ENCODE data around the gene BAD. TPM values are rescaled to one million over a fixed set of nuclear protein-coding genes. Genes with fewer than 3 reads are reported as not detected.
A peak's percentile ranks its signal among the peaks of the same experiment; 100 is the strongest.

Gene BAD
- total and polyA plus RNA-seq, 3 experiments from 2014 or later, result 40.4 to 56.5 (median 40.9) TPM

- Mint-ChIP-seq H3K4me1 (peaks cover 23 to 57% (median 24%) of the 10 kb centered on the region in 3 donors), H3K27me3 (no peaks in the 10 kb centered on the region)
Observed at GRCh38 chr11:64238999-64239398, 45.5 kb downstream of the BAD start.

GRCh38 chr11:64238076-64238475 lies 46.4 kb downstream of the BAD start:
- Mint-ChIP-seq H3K9me3 (no peaks in the 10 kb centered on the region), H3K36me3 (peaks cover 0 to 31% (median 0%) of the 10 kb centered on the region in 3 donors), H3K27me3 (peaks cover 0 to 2% of the 10 kb centered on the region in 2 donors), H3K27ac (peak overlapping the region in 6 of 8 donors; percentile 48 to 100 (median 87)), H3K4me1 (peaks cover 21 to 54% (median 23%) of the 10 kb centered on the region in 3 donors), H3K4me3 (peak overlapping the region in 3 of 7 donors; percentile 31 to 84 (median 40))
- no peak overlapping the region for H3K27ac ChIP-seq (ENCODE audit: low read depth, low read length)
- H3K4me3 ChIP-seq (ENCODE audit: low read length), result no peak overlapping the region
- H3K27me3 ChIP-seq (ENCODE audit: insufficient read depth, low read length, poor library complexity, severe bottlenecking), result no peaks in the 10 kb centered on the region
- DNase-seq, result no peak
- CTCF ChIA-PET, result interaction anchor here (1.9 kb wide), 2 partner anchors 8 to 31 kb away, joined by 4 to 6 read pairs; partner anchors contain the start of gene PPP1R14B
- no peaks in the 10 kb centered on the region for H3K36me3 ChIP-seq (ENCODE audit: insufficient read depth, low read length)
- peaks cover 37% of the 10 kb centered on the region for H3K4me1 ChIP-seq (ENCODE audit: insufficient read depth, low read length)
- H3K9me3 ChIP-seq (ENCODE audit: low read length), result no peaks in the 10 kb centered on the region
- POLR2A ChIA-PET, result interaction anchor here (1.3 kb wide), 1 partner anchor 80 kb away, joined by 3 read pairs; the partner anchor contains the start of genes PRDX5 and TRMT112

More at GRCh38 chr11:64238999-64239398, 45.5 kb downstream of the BAD start:
- Histone ChIP-seq H3K27me3 (ENCODE audit: insufficient read depth, low read length, poor library complexity, severe bottlenecking) (no peaks in the 10 kb centered on the region), H3K4me1 (ENCODE audit: insufficient read depth, low read length) (peaks cover 34% of the 10 kb centered on the region), H3K9me3 (ENCODE audit: low read length) (no peaks in the 10 kb centered on the region), H3K36me3 (ENCODE audit: insufficient read depth, low read length) (no peaks in the 10 kb centered on the region), H3K27ac (ENCODE audit: low read depth, low read length) (no peak overlapping the region), H3K4me3 (ENCODE audit: low read length) (no peak overlapping the region)
- Mint-ChIP-seq H3K36me3 (peaks cover 0 to 40% (median 0%) of the 10 kb centered on the region in 3 donors), H3K27ac (peak overlapping the region; percentile 47 to 100 (median 92)), H3K4me3 (peak overlapping the region in 2 of 7 donors; percentile 17 to 84), H3K9me3 (no peaks in the 10 kb centered on the region)
- POLR2A ChIA-PET, result interaction anchor here (1.3 kb wide), 1 partner anchor 79 kb away, joined by 3 read pairs; the partner anchor contains the start of genes PRDX5 and TRMT112
- no peak for DNase-seq
- CTCF ChIA-PET, result interaction anchor here (1.1 to 1.9 kb wide), 2 partner anchors 32 to 34 kb away, joined by 4 to 5 read pairs; no protein-coding TSS in a partner anchor

- peaks cover 21 to 54% (median 27%) of the 10 kb centered on the region in 3 donors for H3K4me1 Mint-ChIP-seq
- Histone ChIP-seq H3K9me3 (ENCODE audit: low read length) (no peaks in the 10 kb centered on the region), H3K27ac (ENCODE audit: low read depth, low read length) (no peak overlapping the region), H3K27me3 (ENCODE audit: insufficient read depth, low read length, poor library complexity, severe bottlenecking) (no peaks in the 10 kb centered on the region), H3K4me3 (ENCODE audit: low read length) (no peak overlapping the region), H3K4me1 (ENCODE audit: insufficient read depth, low read length) (peaks cover 35% of the 10 kb centered on the region), H3K36me3 (ENCODE audit: insufficient read depth, low read length) (no peaks in the 10 kb centered on the region)
- ChIA-PET CTCF (interaction anchor here (1.0 to 1.9 kb wide), 3 partner anchors 9 to 52 kb away, joined by 3 to 6 read pairs (median 3); partner anchors contain the start of genes PPP1R14B and STIP1), POLR2A (interaction anchor here (1.3 kb wide), 1 partner anchor 32 kb away, joined by 3 read pairs; no protein-coding TSS in a partner anchor)
- peak in 1 of 5 donors; percentile 44 for DNase-seq
- peak overlapping the region in 5 of 8 donors; percentile 47 to 100 (median 77) for H3K27ac Mint-ChIP-seq
- peaks cover 0 to 30% (median 0%) of the 10 kb centered on the region in 3 donors for H3K36me3 Mint-ChIP-seq
- no peaks in the 10 kb centered on the region for H3K9me3 Mint-ChIP-seq
- H3K4me3 Mint-ChIP-seq, result peak overlapping the region in 2 of 7 donors; percentile 23 to 84
- peaks cover 0 to 2% of the 10 kb centered on the region in 2 donors for H3K27me3 Mint-ChIP-seq
Observed at GRCh38 chr11:64237484-64237951, 46.9 kb downstream of the BAD start.

GRCh38 chr11:64235437-64236161 lies 48.9 kb downstream of the BAD start:
- Mint-ChIP-seq H3K27me3 (peaks cover 0 to 2% of the 10 kb centered on the region in 2 donors), H3K36me3 (peaks cover 0 to 25% (median 0%) of the 10 kb centered on the region in 3 donors), H3K4me1 (peaks cover 24 to 58% (median 40%) of the 10 kb centered on the region in 3 donors), H3K9me3 (no peaks in the 10 kb centered on the region), H3K27ac (peak overlapping the region; percentile 75 to 96 (median 86)), H3K4me3 (peak overlapping the region; percentile 70 to 89 (median 79))
- peak overlapping the region; percentile 67 for H3K4me3 ChIP-seq (ENCODE audit: low read length)
- CTCF ChIA-PET, result interaction anchor here (0.7 to 3.2 kb wide), 7 partner anchors 9 to 69 kb away, joined by 3 to 11 read pairs (median 6); partner anchors contain the start of genes FERMT3, NUDT22, PLCB3 and TRPT1
- DNase-seq, result peak in 1 of 5 donors; percentile 45
- no peaks in the 10 kb centered on the region for H3K36me3 ChIP-seq (ENCODE audit: insufficient read depth, low read length)
- H3K27me3 ChIP-seq (ENCODE audit: insufficient read depth, low read length, poor library complexity, severe bottlenecking), result no peaks in the 10 kb centered on the region
- POLR2A ChIA-PET, result interaction anchor here (1.2 to 2.5 kb wide), 2 partner anchors 9 to 10 kb away, joined by 3 to 8 read pairs; partner anchors contain the start of genes NUDT22 and PPP1R14B
- peak overlapping the region; percentile 49 for H3K27ac ChIP-seq (ENCODE audit: low read depth, low read length)
- H3K9me3 ChIP-seq (ENCODE audit: low read length), result no peaks in the 10 kb centered on the region
- H3K4me1 ChIP-seq (ENCODE audit: insufficient read depth, low read length), result peaks cover 44% of the 10 kb centered on the region

GRCh38 chr11:64234647-64235379 lies 49.7 kb downstream of the BAD start:
- Mint-ChIP-seq H3K27me3 (peaks cover 0 to 2% of the 10 kb centered on the region in 2 donors), H3K9me3 (no peaks in the 10 kb centered on the region), H3K36me3 (peaks cover 0 to 28% (median 0%) of the 10 kb centered on the region in 3 donors), H3K27ac (peak overlapping the region; percentile 75 to 96 (median 86)), H3K4me3 (peak overlapping the region; percentile 70 to 89 (median 79)), H3K4me1 (peaks cover 21 to 57% (median 35%) of the 10 kb centered on the region in 3 donors)
- peak; percentile 51 to 72 (median 64) for DNase-seq
- Histone ChIP-seq H3K4me3 (ENCODE audit: low read length) (peak overlapping the region; percentile 67), H3K9me3 (ENCODE audit: low read length) (no peaks in the 10 kb centered on the region), H3K36me3 (ENCODE audit: insufficient read depth, low read length) (no peaks in the 10 kb centered on the region), H3K27ac (ENCODE audit: low read depth, low read length) (peak overlapping the region; percentile 49), H3K4me1 (ENCODE audit: insufficient read depth, low read length) (peaks cover 38% of the 10 kb centered on the region), H3K27me3 (ENCODE audit: insufficient read depth, low read length, poor library complexity, severe bottlenecking) (no peaks in the 10 kb centered on the region)
- ChIA-PET POLR2A (interaction anchor here (1.2 to 2.5 kb wide), 2 partner anchors 8 to 11 kb away, joined by 3 to 8 read pairs; partner anchors contain the start of genes NUDT22 and PPP1R14B), CTCF (interaction anchor here (0.6 to 3.2 kb wide), 8 partner anchors 8 to 69 kb away, joined by 3 to 11 read pairs (median 4); partner anchors contain the start of genes FERMT3, NUDT22, PLCB3 and TRPT1)

- H3K4me3 Mint-ChIP-seq, result peak within 1 kb of the TSS; percentile 78 to 97 (median 83)
- H3K36me3 ChIP-seq (ENCODE audit: insufficient read depth, low read length), result no peaks in the 10 kb centered on the region
- H3K4me3 ChIP-seq (ENCODE audit: low read length), result peak within 1 kb of the TSS; percentile 67
- H3K4me1 Mint-ChIP-seq, result peaks cover 27 to 62% (median 41%) of the 10 kb centered on the region in 3 donors
- peaks cover 0 to 2% of the 10 kb centered on the region in 2 donors for H3K27me3 Mint-ChIP-seq
- ChIA-PET POLR2A (interaction anchor here (2.5 kb wide), 1 partner anchor 12 kb away, joined by 8 read pairs; the partner anchor contains the start of gene PPP1R14B), CTCF (interaction anchor here (1.0 to 3.2 kb wide), 3 partner anchors 27 to 67 kb away, joined by 3 to 11 read pairs (median 6); partner anchors contain the start of gene FERMT3)
- peak within 1 kb of the TSS; percentile 75 to 96 (median 89) for H3K27ac Mint-ChIP-seq
- peaks cover 44% of the 10 kb centered on the region for H3K4me1 ChIP-seq (ENCODE audit: insufficient read depth, low read length)
- no peaks in the 10 kb centered on the region for H3K27me3 ChIP-seq (ENCODE audit: insufficient read depth, low read length, poor library complexity, severe bottlenecking)
- H3K27ac ChIP-seq (ENCODE audit: low read depth, low read length), result peak within 1 kb of the TSS; percentile 49
- H3K9me3 Mint-ChIP-seq, result no peaks in the 10 kb centered on the region
- peak; percentile 65 to 82 (median 70) for DNase-seq
- H3K36me3 Mint-ChIP-seq, result peaks cover 0 to 28% (median 0%) of the 10 kb centered on the region in 3 donors
- no peaks in the 10 kb centered on the region for H3K9me3 ChIP-seq (ENCODE audit: low read length)
Observed at GRCh38 chr11:64233913-64234586, 50.4 kb downstream of the BAD start, which contains the start of gene VEGFB. Gene VEGFB (plus strand): TSS chr11:64234584. CDS start chr11:64234834, 250 bp downstream.
